ENCODE measurements around the gene PRRC2C.
"Not testable (repeated sequence)": the region's sequence is repeated elsewhere in the genome, so short reads cannot be mapped to it uniquely, and the experiment has no call there.

PRRC2C gene

DNA sequence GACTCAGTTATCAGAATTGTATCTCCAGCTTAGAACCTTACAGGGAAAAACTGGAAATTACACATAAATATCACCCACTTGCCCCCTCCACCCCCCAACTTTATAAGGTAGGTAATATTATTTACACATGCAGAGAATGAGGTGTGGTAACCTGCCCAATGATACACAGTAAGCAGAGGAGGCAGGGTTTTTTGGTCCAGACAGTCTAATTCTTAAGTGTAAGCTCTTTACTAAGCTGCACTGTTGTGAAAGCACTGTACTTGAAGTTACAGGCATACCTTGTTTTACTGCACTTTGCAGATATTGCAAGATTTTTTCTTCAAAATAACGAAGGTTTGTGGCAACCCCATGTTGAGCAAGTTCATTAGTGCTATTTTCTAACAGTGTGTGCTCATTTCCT is 111.9 kb downstream of the PRRC2C start:
- TF ChIP-seq, protein P1, sequence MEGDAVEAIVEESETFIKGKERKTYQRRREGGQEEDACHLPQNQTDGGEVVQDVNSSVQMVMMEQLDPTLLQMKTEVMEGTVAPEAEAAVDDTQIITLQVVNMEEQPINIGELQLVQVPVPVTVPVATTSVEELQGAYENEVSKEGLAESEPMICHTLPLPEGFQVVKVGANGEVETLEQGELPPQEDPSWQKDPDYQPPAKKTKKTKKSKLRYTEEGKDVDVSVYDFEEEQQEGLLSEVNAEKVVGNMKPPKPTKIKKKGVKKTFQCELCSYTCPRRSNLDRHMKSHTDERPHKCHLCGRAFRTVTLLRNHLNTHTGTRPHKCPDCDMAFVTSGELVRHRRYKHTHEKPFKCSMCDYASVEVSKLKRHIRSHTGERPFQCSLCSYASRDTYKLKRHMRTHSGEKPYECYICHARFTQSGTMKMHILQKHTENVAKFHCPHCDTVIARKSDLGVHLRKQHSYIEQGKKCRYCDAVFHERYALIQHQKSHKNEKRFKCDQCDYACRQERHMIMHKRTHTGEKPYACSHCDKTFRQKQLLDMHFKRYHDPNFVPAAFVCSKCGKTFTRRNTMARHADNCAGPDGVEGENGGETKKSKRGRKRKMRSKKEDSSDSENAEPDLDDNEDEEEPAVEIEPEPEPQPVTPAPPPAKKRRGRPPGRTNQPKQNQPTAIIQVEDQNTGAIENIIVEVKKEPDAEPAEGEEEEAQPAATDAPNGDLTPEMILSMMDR (IDR thresholded peaks at IDR 0.05; ENCODE audit: control extremely low read depth, extremely low read depth, low read depth, missing control alignments): no peak
- DNase-seq (ENCODE audit: extremely low spot score): no peak
- ChIA-PET CTCF (interaction anchor here (1.1 to 2.9 kb wide), 5 partner anchors 19 to 112 kb away, joined by 3 to 6 read pairs (median 3); partner anchors contain the start of gene PRRC2C), POLR2A (no interaction called here)

DNA sequence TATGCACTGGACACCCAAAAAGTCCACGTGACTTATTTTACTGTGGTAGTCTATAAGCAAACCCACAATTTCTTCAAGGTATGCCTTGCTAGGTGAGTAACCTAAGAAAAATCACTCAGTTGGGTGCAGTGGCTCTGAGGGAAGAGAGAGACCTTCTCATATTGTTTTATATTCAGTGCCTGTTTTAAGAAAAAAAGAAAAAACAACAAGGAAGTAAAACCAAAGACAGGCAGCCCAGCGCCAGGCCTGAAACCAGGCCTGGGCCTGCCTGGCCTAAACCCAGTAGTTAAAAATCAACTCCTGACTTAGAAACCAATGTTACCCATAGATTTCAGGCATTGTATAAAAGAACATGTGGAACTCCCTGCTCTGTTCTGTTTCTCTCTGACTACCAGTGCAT is 115.0 kb downstream of the PRRC2C start:
- CTCF ChIA-PET; DNase-seq (ENCODE audit: extremely low spot score); POLR2A ChIA-PET: not testable (repeated sequence)

DNA sequence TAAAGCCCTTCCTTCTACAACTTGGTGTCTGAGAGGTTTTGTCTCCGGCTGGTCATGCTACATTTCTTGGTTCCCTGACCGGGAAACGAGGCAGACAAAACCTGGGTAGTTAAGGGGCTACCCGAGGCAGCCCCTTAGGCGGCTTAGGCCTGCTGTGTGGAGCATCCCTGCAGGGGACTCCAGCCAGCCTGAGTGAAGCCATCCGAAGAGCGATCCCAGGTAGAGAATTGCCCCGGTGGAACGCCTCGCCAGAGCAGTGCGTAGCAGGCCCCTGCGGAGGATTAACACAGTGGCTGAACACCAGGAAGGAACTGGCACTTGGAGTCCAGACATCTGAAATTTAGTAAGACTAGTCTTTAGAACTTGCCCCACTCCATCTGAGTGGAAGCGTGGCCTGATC is 115.5 kb downstream of the PRRC2C start:
- TF ChIP-seq, protein P1 (IDR thresholded peaks at IDR 0.05; ENCODE audit: control extremely low read depth, extremely low read depth, low read depth, missing control alignments): no peak
- CTCF ChIA-PET: no interaction called here
- no peak for DNase-seq (ENCODE audit: extremely low spot score)
- POLR2A ChIA-PET: no interaction called here

DNA sequence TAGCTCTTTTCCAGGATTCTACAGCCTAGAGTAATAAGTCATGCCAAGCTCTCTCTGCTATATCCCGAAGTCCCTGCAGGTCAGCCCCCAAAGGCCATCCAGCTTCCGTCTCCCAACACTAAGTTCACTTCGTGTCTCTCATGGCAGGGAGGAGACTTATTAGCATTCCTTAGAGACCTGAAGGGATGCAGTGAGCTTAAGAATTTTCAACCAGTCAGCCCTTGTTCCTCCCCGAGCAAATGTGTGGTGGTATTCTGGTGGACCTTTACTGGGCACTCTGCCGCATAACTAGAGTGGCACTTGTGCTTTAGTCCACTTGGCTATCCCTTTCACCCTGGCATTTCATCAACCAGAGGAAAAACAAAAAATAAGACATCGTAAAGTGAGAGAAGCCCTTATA is 117.7 kb downstream of the PRRC2C start:
- DNase-seq (ENCODE audit: extremely low spot score); CTCF ChIA-PET; POLR2A ChIA-PET: not testable (repeated sequence)

DNA sequence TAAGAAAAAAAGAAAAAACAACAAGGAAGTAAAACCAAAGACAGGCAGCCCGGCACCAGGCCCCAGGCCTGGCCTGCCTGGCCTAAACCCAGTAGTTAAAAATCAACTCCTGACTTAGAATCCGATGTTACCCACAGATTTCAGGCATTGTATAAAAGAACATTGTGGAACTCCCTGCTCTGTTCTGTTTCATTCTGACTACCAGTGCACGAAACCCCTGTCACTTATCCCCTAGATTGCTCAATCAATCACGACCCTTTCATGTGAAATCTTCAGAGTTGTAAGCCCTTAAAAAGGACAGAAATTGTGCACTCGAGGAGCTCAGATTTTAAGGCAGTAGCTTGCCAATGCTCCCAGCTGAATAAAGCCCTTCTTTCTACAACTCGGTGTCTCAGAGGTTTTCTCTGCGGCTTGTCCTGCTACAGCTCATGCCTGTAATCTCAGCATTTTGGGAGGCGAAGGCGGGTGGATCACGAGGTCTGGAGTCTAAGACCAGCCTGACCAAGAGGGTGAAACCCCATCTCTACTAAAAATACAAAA is 121.1 kb downstream of the PRRC2C start:
- DNase-seq (ENCODE audit: extremely low spot score): no peak
- POLR2A ChIA-PET: no interaction called here
- CTCF ChIA-PET: interaction anchor here (1.2 to 1.8 kb wide), 4 partner anchors 8 to 24 kb away, joined by 3 to 6 read pairs (median 4); no protein-coding TSS in a partner anchor
- TF ChIP-seq, protein P1 (IDR thresholded peaks at IDR 0.05; ENCODE audit: control extremely low read depth, extremely low read depth, low read depth, missing control alignments): no peak

DNA sequence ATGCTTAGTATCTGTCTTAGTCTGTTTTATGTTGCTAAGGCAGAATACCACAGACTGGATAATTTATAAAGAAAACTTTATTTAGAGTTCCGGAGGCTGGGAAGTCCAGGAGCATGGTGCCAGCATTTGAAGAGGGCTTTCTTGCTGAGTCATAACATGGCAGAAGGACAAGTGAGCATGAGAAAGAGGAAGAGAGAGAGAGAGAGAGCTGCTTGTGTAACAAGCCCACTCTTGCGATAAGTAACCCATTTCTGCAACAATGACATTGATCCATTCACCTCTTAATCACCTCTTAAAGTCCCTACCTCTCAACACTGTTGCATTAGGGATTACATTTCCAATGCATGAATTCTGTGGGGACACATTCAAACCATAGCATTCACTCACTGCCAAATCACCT is 125.1 kb downstream of the PRRC2C start:
- ChIA-PET POLR2A (no interaction called here), CTCF (interaction anchor here (2.0 kb wide), 1 partner anchor 16 kb away, joined by 7 read pairs; no protein-coding TSS in a partner anchor)
- TF ChIP-seq, protein P1 (IDR thresholded peaks at IDR 0.05; ENCODE audit: control extremely low read depth, extremely low read depth, low read depth, missing control alignments): no peak
- DNase-seq (ENCODE audit: extremely low spot score): no peak

DNA sequence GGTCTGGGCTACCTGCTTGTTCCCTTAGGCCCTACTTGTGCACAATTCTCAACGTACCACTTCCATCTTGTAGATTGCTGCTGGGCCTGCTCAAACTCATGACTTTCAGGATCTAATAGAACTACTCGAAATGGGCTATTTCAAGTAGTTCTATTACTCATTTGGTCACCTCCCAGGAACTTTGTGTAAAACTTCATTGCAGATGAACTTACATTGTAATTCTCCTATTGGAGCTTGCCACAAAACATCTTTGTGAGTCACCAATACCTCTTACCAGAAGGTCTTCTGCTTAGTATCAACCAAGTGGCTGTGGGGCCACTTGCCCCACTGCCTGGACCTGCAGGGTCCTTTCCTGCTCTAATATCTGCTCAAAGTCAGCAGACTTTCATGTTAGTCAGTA is 126.0 kb downstream of the PRRC2C start:
- POLR2A ChIA-PET: no interaction called here
- CTCF ChIA-PET: interaction anchor here (1.0 kb wide), 1 partner anchor 11 kb away, joined by 3 read pairs; the partner anchor contains the start of gene MYOCOS
- no peak for DNase-seq (ENCODE audit: extremely low spot score)
- TF ChIP-seq, protein P1 (IDR thresholded peaks at IDR 0.05; ENCODE audit: control extremely low read depth, extremely low read depth, low read depth, missing control alignments): no peak

DNA sequence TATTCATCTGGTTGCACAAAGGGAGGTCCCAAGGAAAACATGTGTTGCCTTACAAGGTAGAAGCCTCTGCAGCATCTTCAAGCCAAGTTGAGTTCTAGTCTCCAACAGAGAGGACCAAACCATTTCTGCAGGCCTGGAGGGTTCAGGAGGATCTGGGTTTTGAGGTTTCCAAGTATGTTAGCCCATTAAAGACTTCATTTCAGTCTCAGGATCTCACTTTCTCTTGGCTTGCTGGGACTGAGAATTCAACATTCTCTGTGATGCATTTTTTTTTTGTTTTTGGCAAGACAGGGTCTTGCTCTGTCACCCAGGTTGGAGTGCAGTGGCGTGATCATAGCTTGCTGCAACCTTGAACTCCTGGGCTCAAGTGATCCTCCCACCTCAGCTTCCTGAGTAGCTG is 128.0 kb downstream of the PRRC2C start:
- no peak for DNase-seq (ENCODE audit: extremely low spot score)
- POLR2A ChIA-PET: no interaction called here
- CTCF ChIA-PET: no interaction called here
- TF ChIP-seq, protein P1 (IDR thresholded peaks at IDR 0.05; ENCODE audit: control extremely low read depth, extremely low read depth, low read depth, missing control alignments): no peak

DNA sequence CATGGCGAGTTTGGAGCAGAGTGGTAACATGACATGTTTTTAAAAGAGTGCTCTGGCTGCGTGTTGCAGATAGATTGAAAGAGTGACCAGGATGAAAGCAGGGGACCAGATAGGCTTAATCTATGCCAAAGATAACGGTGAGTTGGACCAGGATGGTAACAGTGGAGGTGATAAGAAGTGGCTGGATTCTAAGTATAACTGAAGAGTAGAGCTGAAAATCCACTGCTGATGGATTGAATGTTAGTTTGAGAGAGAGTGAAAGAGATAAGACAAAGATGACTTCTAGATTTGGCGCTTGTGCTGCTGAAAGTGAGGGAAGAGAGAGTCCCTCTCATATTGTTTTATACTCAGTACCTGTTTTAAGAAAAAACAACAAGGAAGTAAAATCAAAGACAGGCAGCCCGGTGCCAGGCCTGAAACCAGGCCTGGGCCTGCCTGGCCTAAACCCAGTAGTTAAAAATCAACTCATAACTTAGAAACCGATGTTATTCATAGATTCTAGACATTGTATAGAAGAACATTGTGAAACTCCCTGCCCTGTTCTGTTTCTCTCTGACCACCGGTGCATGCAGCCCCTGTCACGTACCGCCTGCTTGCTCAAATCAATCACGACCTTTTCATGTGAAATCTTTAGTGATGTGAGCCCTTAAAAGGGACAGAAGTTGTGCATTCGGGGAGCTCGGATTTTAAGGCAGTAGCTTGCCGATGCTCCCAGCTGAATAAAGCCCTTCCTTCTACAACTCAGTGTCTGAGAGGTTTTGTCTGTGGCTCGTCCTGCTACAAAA is 130.0 kb downstream of the PRRC2C start:
- DNase-seq (ENCODE audit: extremely low spot score); POLR2A ChIA-PET: not testable (repeated sequence)
- CTCF ChIA-PET: interaction anchor here (1.0 to 1.9 kb wide), 2 partner anchors 14 to 27 kb away, joined by 3 to 5 read pairs; no protein-coding TSS in a partner anchor
